GM10266 (cell line): Measurements from ENCODE around the gene EGFL8.

Source experiments
- DNase-seq: peaks from one replicate; pipeline ENCODE4 v3.0.0; 2012; ENCODE audit errors: extremely low spot score
- TF ChIP-seq, protein P1 (sequence below): IDR thresholded peaks from 2 replicates; pipeline ENCODE4 v1.5.1; 2012; ENCODE audit warnings: mild to moderate bottlenecking, low read depth; ENCODE audit not compliant: control insufficient read depth, insufficient read depth; ENCODE audit errors: missing control alignments

Gene EGFL8

DNA sequence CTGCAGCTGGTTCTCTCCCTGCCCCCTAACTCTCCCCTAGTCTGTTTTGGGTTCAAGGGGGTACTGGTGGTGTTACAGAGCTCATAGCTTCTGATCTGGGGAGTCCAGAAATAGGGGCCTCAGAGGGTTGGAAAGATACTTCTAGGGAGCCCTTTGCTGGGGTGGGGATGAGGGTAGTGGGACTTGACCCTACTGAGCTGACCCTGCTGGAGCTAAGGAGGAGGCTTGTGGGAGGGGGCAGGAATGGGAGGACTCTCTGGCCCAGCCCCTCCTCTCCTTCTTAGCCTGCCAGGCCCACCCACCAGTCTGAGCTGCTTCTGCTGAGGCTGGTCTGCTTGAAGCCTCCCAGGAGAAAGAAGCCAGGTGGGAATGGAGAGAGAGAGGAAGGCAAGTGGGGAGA, at the start of gene EGFL8:
Gene EGFL8 (plus strand): TSS at position 301 of the 400 bp plus-strand sequence. CDS start 1,571 bp downstream, outside the sequence.
- TF ChIP-seq, protein P1, sequence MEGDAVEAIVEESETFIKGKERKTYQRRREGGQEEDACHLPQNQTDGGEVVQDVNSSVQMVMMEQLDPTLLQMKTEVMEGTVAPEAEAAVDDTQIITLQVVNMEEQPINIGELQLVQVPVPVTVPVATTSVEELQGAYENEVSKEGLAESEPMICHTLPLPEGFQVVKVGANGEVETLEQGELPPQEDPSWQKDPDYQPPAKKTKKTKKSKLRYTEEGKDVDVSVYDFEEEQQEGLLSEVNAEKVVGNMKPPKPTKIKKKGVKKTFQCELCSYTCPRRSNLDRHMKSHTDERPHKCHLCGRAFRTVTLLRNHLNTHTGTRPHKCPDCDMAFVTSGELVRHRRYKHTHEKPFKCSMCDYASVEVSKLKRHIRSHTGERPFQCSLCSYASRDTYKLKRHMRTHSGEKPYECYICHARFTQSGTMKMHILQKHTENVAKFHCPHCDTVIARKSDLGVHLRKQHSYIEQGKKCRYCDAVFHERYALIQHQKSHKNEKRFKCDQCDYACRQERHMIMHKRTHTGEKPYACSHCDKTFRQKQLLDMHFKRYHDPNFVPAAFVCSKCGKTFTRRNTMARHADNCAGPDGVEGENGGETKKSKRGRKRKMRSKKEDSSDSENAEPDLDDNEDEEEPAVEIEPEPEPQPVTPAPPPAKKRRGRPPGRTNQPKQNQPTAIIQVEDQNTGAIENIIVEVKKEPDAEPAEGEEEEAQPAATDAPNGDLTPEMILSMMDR: no peak
- DNase-seq: no peak

DNA sequence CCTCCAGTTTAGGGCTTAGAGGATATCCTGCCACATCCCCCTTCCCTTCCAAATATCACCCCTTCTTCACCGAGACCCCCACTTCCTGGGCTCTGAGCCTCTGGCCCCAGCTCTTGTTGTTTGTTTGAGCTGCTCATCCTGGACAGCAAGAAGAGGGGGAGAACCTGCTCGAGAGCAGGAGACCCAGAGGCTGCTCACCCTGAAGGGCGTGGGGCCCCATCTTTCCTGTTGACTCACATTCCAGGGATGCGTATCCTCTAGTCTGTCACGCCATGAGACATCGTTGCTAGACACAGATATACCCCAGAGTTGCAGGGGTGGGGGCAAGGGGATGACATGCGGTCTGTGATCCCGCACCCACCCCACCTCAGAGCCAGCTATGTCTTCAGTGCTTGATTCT, 49.6 kb upstream of the EGFL8 start:
- TF ChIP-seq, protein P1: no peak
- no peak for DNase-seq

DNA sequence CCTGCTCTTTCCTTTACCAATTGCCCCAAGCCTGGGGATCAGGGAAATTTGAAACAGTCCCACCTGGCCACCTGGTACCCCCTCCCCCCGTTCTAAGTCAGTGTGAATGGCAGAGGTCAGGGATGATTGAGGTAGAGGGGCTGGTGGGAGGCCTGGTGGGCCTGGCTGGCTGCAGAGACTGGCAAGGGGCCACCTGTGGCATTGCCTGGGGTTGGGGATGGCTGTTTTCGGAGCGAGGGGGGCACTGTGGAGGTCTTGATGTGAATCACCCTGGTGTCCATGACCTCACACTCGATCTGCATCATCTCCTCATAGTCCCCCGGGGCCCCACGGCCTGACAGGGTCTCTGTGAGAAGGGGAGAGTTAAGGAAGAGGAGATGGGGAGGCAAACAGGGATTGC, 48.8 kb upstream of the EGFL8 start:
- DNase-seq: no peak
- TF ChIP-seq, protein P1: no peak

DNA sequence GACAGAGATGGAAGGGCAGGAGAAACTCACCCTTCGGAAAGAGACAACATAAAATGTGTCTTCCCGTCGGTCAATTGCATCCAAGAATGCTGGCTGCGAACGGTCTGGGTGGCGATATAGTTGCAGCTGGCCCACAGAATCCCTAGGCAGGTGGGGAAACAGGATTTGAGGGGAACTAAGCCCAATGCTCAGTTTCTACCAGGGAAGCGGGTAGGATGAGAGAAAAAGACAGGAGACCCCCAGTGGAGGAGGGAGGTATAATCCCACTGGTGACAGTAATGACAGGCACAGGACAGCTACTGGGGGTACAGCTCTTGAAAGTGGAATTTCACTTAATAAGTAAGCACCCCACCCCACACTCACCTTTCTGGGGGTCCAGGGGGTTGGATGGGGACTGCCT, 47.7 kb upstream of the EGFL8 start:
- TF ChIP-seq, protein P1: peak; percentile 23
- DNase-seq: no peak

DNA sequence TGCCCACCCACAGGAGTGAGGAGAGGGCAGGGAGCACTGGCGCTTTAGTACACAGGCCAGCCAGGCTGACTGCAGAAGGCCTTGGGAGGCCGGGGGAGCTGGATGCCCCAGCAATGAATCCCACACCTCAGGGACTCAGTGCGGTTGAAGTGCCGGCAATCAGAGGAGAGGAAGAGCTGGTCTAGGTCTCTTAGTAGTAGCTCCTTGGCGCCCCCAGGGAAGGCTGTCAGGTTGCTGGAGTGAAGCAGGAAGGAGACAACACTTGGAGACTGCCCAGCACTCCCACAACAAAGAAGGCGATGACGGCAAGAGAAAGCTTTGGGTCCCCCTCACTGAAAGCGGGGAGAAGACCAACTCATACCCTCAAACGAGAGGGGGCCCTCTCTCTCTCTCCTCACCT, 46.9 kb upstream of the EGFL8 start:
- TF ChIP-seq, protein P1: no peak
- DNase-seq: no peak

DNA sequence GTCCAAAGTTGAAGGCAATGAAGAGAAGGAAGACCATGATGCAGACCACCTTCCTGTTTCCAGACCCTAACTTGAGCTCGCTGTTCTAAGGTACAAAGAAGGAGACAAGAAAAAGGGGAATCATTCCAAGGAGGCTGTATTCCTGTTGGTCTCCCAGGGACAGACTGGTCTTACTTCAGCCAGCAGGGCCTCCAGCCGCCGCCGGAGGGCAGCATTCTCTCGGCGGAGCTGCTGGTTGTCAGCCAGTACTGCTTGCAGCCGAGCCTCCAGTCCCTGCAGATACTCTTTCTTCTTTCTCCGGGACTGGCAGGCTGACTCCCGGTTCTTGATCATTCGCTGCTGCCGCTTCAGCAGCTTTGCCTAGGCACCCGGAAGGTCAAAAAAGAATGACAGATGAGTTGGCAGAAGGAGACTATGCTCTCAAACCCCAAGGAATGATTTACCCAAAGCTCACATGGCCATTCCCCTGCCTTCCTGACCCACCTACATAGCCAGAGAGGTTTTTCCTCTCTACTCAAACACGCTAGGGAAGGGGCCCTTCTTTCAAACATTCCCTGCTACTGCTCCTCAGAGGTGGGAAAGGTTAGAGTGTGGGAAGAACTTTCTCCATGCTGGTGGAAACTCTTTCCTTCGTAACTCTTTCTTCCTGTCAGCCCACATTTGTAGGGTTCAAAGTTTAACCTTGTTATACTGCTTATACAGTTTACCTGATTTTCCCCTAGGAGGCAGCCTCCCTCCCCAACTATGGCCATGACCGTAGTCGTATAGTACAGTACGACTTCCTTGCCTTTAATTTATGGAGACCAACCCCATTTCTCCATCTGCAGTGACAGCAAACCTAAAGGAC, 45.4 kb upstream of the EGFL8 start:
- TF ChIP-seq, protein P1: peak; percentile 91
- peak; percentile 75 for DNase-seq

DNA sequence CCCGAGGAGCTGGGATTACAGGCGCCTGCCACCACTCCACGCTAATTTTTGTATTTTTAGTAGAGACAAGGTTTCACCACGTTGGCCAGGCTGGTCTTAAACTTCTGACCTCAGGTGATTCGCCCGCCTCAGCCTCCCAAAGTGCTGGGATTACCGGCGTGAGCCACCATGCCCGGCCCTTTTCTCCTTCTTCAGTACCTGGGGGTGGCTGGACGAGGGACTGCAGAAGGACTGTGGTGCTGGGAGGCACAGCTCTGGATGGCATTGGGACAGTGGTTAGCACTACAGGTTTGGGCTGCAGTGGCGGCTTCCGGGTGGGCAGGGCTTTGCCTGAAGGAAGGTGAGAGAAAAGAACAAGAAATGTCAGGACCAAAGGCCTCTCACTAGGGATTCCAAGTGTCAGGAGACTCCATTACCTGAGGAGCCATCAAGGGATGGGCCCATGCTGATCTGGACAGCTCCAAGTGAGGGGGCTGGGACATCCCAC, 43.8 kb upstream of the EGFL8 start:
- TF ChIP-seq, protein P1: no peak
- DNase-seq: no peak
